ENCODE measurements around the gene COPRS.

Gene COPRS

GRCh38 chr17:31806921-31807320 is 52.1 kb downstream of the COPRS start:
- DNase-seq: no peak

- no peak for DNase-seq
Observed at GRCh38 chr17:31803494-31804213, 55.4 kb downstream of the COPRS start.

GRCh38 chr17:31802502-31802901 is 56.5 kb downstream of the COPRS start:
- DNase-seq: no peak

Measured in cerebellar nuclear complex (tissue), 1 donor.